ENCODE measurements around the gene RUNX1.

Gene RUNX1

DNA sequence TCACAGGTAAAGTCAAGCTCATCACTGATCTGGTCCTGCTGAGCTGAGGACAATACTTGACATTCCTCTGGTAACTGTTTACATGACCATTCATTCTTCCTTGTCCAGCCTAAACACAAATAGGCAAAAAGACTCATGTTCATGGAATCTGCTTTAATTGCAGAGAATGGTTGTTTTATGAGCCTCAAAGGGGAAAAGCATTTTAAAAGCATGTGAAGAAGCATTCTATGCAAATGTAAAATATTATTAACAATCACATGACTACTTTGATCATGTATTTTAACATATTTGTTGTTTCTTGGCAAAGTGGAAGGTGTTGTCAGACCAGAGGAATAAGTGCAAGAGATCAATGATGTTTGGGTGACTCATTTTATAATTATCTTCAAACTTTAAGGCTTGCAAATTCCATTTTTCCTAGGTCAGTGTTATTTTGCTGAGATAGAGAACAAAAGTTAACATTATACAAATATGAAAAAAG, 133.7 kb downstream of the RUNX1 start:
- DNase-seq: no peak

DNA sequence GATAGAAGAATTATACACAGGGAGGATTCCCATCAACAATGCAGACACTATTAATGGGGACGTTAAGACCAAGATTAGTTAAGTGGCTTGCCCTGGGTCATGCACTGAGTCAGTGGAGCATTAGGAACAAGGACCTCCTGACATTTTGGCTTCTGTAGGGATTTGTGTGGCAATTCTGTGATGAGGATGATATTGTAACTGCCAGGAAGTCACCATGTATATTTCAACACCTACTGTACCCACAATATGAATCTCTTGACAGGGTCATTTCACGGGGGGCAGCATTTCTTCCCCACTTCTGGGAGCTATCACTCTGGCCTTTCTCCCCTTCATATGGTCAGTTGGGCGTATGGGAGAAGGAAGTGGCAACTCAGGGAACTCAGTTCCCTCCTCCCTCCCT, 134.9 kb downstream of the RUNX1 start:
- peak; percentile 60 for DNase-seq

DNA sequence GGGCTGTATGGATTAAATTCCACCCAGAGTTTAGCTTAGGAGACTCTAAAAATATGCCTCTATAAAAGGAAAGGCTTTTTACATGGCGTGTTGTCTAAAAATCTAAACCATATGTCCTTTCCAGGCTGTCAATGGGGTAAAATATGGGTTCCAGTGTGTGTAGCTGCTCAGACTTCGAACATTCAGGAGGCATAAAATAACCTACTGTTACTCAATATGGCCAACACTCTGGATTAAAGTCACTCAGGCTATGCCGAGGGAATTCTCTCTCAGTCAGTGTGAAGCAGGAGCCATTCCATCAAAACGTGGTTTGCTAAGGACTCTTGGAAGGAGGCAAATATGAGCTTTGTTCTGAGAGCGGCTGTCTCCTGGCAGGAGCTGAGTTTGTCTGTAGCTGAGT, 135.3 kb downstream of the RUNX1 start:
- no peak for DNase-seq

- DNase-seq: no peak
These were observed 136.8 kb downstream of the RUNX1 start for GRCh38 chr21:34912022-34912945.

DNA sequence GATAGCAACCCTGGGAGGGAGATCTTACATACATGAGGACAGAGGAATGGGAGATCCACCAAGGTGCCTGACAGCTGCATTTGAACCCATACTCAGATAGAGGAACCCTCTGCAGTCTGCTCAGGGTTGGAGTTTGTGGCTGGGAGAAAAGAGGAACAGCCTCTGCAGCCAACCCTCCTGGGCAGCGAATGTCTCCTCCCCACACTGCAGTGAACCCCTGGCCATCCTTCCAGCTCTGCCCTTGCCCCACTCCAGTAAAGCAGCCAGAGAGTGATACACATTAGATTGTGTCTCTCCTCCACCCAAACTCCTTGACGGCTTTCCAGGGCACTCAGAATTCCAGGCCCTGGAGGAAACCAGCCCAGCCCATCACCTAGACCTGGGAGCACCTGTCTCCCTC, 137.7 kb downstream of the RUNX1 start:
- DNase-seq: no peak

DNA sequence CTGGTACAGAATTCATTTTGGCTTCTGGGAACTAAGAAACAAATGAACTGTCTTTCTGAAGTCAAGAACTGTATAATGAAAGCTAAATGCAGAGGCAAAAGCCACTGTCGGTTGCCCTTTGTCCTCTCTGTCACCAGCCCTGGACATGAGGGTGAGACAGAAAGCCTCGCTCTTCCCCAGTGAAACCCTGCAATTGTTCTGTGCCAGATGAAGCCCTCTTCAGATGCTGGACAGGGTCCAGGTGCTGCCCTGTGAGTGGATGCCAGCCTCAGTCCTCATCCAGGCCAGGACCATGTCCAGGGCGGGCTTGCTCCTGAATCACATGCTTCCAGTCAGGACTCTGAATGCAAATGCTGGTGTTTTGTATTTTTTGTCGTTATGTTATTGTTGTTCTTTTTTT, 138.7 kb downstream of the RUNX1 start:
- no peak for DNase-seq

DNA sequence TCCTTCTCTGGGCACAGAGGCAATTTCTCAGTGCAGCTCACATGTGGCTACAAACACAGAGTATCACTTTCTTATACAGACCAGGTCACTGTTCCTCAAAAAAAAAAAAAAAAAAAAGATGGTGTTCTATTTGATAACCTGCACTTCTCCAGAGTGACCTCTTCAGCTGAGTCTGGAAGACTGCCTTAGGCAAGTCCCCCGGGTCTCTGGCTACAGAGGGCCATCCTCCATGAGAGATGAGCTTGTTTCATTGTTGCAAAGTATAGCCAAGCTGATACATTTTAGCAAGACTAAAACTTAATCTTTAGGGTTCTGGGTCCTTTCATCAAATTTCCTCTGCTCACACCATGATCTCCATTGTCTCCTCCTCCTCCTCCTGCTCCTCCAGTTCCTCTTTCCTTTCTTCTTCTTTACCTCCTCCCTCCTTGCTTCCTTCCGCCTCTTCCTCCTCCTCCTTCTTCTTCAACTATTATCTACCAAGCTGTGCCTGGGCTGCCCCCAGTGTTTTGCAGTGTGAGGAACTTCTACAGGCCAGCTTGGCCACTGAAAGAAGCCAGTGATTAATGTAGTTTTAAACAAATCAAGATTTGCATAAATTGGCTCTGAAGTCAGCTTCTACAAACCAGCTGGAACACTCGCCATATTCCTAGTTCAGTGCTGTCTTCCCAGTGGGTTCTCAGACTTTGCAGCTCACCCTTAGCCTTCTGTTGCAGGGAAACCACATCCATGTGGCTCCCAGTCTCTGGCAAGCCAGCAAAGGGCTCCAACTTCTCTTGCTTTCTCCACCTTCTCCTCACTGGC, 139.4 kb downstream of the RUNX1 start:
- DNase-seq: no peak

- peak; percentile 90 for DNase-seq
These were observed 140.6 kb downstream of the RUNX1 start for GRCh38 chr21:34908419-34909055.

- DNase-seq: no peak
These were observed 141.4 kb downstream of the RUNX1 start for GRCh38 chr21:34907461-34908418.

GRCh38 chr21:34906401-34906800, 142.7 kb downstream of the RUNX1 start:
- no peak for DNase-seq

- DNase-seq: no peak
These were observed 143.9 kb downstream of the RUNX1 start for GRCh38 chr21:34905218-34905537.

GRCh38 chr21:34904526-34905217, 144.4 kb downstream of the RUNX1 start:
- no peak for DNase-seq

DNA sequence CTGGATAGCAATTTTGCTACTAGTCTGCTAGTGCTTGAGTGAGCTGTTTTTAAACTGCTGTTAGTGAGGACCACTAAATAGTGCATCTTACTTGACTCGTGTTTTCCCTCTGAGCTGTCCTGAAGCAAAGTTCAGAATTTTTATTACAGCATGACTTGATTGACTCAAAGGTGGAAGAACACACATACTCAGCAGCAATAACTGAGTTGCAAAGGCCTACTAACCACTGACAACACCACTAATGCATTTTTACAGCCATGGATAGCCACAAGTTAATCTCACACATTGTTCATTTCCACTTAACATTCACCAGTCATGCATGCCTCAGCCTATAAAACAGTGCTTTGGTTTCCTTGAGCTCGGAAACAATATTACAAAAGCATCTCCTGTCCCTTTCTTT, 148.7 kb downstream of the RUNX1 start:
- DNase-seq: no peak

DNA sequence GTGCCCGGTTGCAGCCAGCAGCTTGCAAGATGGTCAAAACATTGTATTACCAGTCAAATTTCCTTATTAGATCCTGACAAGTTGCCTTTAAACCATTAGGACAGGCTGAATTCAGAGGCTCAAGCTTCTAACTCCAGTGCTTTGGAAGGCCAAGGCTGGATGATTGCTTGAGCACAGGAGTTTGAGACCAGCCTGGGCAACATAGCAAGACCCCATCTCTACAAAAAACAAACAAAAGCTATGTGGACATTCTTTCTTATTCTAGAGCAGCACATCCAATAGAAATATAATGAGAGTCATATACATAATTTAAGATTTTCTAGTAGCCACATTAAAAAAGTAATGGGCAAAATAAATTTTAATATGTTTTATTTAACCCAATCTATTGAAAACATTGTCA, 149.3 kb downstream of the RUNX1 start:
- DNase-seq: no peak

- DNase-seq: no peak
These were observed 149.8 kb downstream of the RUNX1 start for GRCh38 chr21:34899302-34899701.

- no peak for DNase-seq
These were observed 151.3 kb downstream of the RUNX1 start for GRCh38 chr21:34897828-34898227.

- no peak for DNase-seq
These were observed 154.7 kb downstream of the RUNX1 start for GRCh38 chr21:34894401-34894800.

GRCh38 chr21:34892209-34892608, 156.9 kb downstream of the RUNX1 start:
- DNase-seq: peak; percentile 58

GRCh38 chr21:34891613-34891943, 157.5 kb downstream of the RUNX1 start:
- DNase-seq: no peak

DNA sequence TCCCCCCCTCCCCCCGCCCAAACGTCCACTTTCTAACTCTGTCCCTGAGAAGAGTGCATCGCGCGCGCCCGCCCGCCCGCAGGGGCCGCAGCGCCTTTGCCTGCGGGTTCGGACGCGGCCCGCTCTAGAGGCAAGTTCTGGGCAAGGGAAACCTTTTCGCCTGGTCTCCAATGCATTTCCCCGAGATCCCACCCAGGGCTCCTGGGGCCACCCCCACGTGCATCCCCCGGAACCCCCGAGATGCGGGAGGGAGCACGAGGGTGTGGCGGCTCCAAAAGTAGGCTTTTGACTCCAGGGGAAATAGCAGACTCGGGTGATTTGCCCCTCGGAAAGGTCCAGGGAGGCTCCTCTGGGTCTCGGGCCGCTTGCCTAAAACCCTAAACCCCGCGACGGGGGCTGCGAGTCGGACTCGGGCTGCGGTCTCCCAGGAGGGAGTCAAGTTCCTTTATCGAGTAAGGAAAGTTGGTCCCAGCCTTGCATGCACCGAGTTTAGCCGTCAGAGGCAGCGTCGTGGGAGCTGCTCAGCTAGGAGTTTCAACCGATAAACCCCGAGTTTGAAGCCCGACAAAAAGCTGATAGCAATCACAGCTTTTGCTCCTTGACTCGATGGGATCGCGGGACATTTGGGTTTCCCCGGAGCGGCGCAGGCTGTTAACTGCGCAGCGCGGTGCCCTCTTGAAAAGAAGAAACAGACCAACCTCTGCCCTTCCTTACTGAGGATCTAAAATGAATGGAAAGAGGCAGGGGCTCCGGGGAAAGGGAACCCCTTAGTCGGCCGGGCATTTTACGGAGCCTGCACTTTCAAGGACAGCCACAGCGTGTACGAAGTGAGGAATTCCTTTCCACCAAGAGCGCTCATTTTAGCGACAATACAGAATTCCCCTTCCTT, 158.1 kb downstream of the RUNX1 start:
- DNase-seq: peak; percentile 27

DNA sequence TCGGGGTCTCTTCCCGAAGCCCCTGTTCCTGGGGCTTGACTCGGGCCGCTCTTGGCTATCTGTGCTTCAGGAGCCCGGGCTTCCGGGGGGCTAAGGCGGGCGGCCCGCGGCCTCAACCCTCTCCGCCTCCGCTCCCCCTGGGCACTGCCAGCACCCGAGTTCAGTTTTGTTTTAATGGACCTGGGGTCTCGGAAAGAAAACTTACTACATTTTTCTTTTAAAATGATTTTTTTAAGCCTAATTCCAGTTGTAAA, 158.7 kb downstream of the RUNX1 start:
- no peak for DNase-seq
